GM19395 (cell line): ENCODE measurements around the gene TAF7L.

Source experiments
- ATAC-seq: cut with Tn5 transposase; IDR thresholded peaks from one replicate; pipeline ENCODE4 v1.9.1; 2021; ENCODE audit warnings: mild to moderate bottlenecking, moderate library complexity; ENCODE audit not compliant: unreplicated experiment

TAF7L gene

GRCh38 chrX:101229170-101229569, 62.0 kb downstream of the TAF7L start:
- ATAC-seq = no peak

GRCh38 chrX:101223226-101223625, 67.9 kb downstream of the TAF7L start:
- peak; percentile 63 for ATAC-seq

GRCh38 chrX:101220662-101221260, 70.4 kb downstream of the TAF7L start:
- ATAC-seq = no peak

- no peak for ATAC-seq
These were observed 71.2 kb downstream of the TAF7L start for GRCh38 chrX:101219864-101220346.

DNA sequence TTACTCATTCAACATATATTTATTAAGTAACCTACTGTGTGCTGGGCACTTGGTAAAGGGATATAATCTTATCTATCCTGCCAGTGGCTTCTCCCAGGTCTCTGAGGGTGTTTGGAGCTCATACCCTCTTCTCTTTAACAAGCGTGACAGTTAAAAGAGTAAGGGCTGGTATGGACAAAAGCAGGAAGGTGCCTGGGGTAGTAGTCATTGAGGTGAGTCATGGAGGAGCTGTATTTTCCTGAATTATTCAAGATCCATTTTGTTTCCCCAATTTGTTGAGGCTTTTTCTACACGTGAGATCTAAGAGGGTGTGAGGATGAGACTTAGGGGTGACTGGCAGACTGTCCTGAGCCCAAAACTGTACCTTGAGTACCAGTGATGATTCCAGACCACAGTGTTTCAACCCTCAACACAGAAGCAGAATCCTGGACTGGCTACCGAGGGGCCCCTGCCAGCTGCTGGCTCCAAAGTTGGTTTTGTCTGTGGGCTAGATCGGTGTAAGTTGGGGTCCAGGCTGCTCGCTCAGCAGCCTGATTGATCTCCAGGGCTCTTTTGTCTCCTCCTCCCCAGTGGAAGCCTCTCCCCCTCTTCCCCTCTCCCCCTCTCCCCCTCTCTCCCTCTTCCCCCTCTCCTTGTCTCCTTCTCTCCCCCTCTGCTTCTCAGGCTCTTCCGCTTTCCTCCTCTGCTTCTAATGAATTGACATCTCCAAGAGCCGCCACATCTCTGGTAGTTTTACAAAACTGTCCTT, 71.8 kb downstream of the TAF7L start, which contains the start of gene DRP2:
Gene DRP2, plus strand, starts transcription at position 671 of the 748 bp plus-strand sequence. CDS start 11,862 bp downstream, outside the sequence.
- no peak for ATAC-seq
